ENCODE measurements around the gene CFAP68.
"Not testable (repeated sequence)": the region's sequence is repeated elsewhere in the genome, so short reads cannot be mapped to it uniquely, and the experiment has no call there.

CFAP68 gene

GRCh38 chr11:111917788-111918187 lies 38.4 kb downstream of the CFAP68 start:
- no peak for DNase-seq (ENCODE audit: low read depth in 3 of 3)

- no peak for DNase-seq (ENCODE audit: low read depth in 3 of 3)
These were observed 39.3 kb downstream of the CFAP68 start, which contains the start of gene C11orf52 for GRCh38 chr11:111918390-111919256. TSS of gene C11orf52 (plus strand) at chr11:111918913. CDS start at chr11:111918973, 60 bp downstream.

- no peak for DNase-seq (ENCODE audit: low read depth in 3 of 3)
These were observed 41.6 kb downstream of the CFAP68 start for GRCh38 chr11:111920908-111921307.

GRCh38 chr11:111921541-111922230 lies 42.3 kb downstream of the CFAP68 start:
- no peak for DNase-seq (ENCODE audit: low read depth in 3 of 3)

- no peak for DNase-seq (ENCODE audit: low read depth in 3 of 3)
These were observed 43.5 kb downstream of the CFAP68 start for GRCh38 chr11:111922803-111923202.

GRCh38 chr11:111923351-111923788 lies 44.0 kb downstream of the CFAP68 start:
- no peak for DNase-seq (ENCODE audit: low read depth in 3 of 3)

- no peak for DNase-seq (ENCODE audit: low read depth in 3 of 3)
These were observed 44.6 kb downstream of the CFAP68 start for GRCh38 chr11:111923951-111924350.

GRCh38 chr11:111925953-111926352 lies 46.6 kb downstream of the CFAP68 start:
- no peak for DNase-seq (ENCODE audit: low read depth in 3 of 3)

GRCh38 chr11:111926505-111927391 lies 47.4 kb downstream of the CFAP68 start:
- DNase-seq (ENCODE audit: low read depth in 3 of 3), result peak; percentile 87 to 93 (median 89)

GRCh38 chr11:111930472-111930871 lies 51.1 kb downstream of the CFAP68 start:
- no peak for DNase-seq (ENCODE audit: low read depth in 3 of 3)

GRCh38 chr11:111932611-111932950 lies 53.2 kb downstream of the CFAP68 start:
- no peak for DNase-seq (ENCODE audit: low read depth in 3 of 3)

GRCh38 chr11:111933176-111933575 lies 53.8 kb downstream of the CFAP68 start:
- not testable (repeated sequence) for DNase-seq (ENCODE audit: low read depth in 3 of 3)

- DNase-seq (ENCODE audit: low read depth in 3 of 3), result no peak
These were observed 54.5 kb downstream of the CFAP68 start for GRCh38 chr11:111933872-111934271.

GRCh38 chr11:111934306-111934705 lies 55.0 kb downstream of the CFAP68 start:
- DNase-seq (ENCODE audit: low read depth in 3 of 3), result no peak
